Measurements from ENCODE around the gene TSPO. TPM values are rescaled to one million over a fixed set of nuclear protein-coding genes. Genes with fewer than 3 reads are reported as not detected.

TSPO gene
- polyA plus RNA-seq, 1 donor (not counting 4 experiments of a cell fraction or from before 2014, with no cell fraction given) = 139 TPM

DNA sequence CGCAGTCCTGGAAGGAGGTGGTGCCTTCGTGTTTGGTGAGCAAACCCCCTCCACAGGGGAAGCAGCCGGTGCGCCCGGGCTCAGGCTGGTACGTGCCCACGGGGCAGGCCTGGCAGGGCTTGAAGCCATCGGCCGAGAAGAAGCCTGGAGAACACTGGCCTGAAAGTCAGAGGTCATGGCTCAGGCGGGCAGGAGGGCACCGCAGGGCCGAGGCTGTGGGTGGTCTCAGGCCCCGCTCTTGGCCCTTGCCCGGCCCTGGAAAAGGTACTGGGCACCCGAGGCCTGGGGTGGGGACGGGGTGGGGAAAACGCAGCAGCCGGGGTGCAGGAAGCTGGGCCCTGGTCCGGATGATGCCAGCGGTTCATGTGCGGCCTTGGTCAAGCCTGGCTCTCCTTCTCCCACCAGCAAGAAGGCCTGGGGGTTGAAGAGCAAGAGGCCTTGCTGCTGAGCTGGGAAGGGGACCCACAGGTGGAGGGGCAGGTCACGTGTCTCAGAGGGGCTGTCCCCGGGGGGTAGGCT, 61.1 kb downstream of the TSPO start:
- DNase-seq (ENCODE audit: low read depth, low spot score) (no peak), FAIRE-seq (no peak)
- no peaks in the 10 kb centered on the region for H3K9me3 ChIP-seq (ENCODE audit: control insufficient read depth, low read depth, low read length)
- dilution Hi-C loops (cut with MboI; ENCODE audit: extremely low pct_ligation_motif_present, low sequenced_read_pairs) = no loop called here
- H3K36me3 ChIP-seq (ENCODE audit: control insufficient read depth in 2 of 2, extremely low read depth in 1 of 2, insufficient read depth in 2 of 2, low read length in 2 of 2) = no peaks in the 10 kb centered on the region
- H2AFZ ChIP-seq (ENCODE audit: control insufficient read depth, low read length) = no peak overlapping the region
- no peaks in the 10 kb centered on the region for H3K9me1 ChIP-seq (ENCODE audit: control insufficient read depth, extremely low read depth, insufficient read depth, low read length)
- no peaks in the 10 kb centered on the region for H3K79me2 ChIP-seq (ENCODE audit: control insufficient read depth, insufficient read depth, low read length)
- no peak for TF ChIP-seq EZH2 (IDR thresholded peaks at IDR 0.05; ENCODE audit: low read length)
- TF ChIP-seq, protein P1, sequence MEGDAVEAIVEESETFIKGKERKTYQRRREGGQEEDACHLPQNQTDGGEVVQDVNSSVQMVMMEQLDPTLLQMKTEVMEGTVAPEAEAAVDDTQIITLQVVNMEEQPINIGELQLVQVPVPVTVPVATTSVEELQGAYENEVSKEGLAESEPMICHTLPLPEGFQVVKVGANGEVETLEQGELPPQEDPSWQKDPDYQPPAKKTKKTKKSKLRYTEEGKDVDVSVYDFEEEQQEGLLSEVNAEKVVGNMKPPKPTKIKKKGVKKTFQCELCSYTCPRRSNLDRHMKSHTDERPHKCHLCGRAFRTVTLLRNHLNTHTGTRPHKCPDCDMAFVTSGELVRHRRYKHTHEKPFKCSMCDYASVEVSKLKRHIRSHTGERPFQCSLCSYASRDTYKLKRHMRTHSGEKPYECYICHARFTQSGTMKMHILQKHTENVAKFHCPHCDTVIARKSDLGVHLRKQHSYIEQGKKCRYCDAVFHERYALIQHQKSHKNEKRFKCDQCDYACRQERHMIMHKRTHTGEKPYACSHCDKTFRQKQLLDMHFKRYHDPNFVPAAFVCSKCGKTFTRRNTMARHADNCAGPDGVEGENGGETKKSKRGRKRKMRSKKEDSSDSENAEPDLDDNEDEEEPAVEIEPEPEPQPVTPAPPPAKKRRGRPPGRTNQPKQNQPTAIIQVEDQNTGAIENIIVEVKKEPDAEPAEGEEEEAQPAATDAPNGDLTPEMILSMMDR (optimal IDR thresholded peaks at IDR 0.05 in 1 of 3, IDR thresholded peaks at IDR 0.05 in 1 of 3, conservative IDR thresholded peaks at IDR 0.05 in 1 of 3; ENCODE audit: extremely low read depth in 1 of 3, insufficient read depth in 2 of 3, low read length in 3 of 3) = no peak
- no peaks in the 10 kb centered on the region for H4K20me1 ChIP-seq (ENCODE audit: control insufficient read depth, extremely low read depth, insufficient read depth, low read length)
- H3K4me1 ChIP-seq (ENCODE audit: control insufficient read depth, extremely low read depth, insufficient read depth, low read length) = no peaks in the 10 kb centered on the region
- no peak overlapping the region for H3K4me3 ChIP-seq (ENCODE audit: control insufficient read depth in 2 of 3, extremely low read depth in 1 of 3, insufficient read depth in 2 of 3, low read depth in 1 of 3, low read length in 3 of 3)
- H3K27ac ChIP-seq (ENCODE audit: control insufficient read depth, insufficient read depth, low read length) = no peak overlapping the region
- H3K27me3 ChIP-seq (ENCODE audit: control insufficient read depth, extremely low read depth, insufficient read depth, low read length) = peaks cover 11% of the 10 kb centered on the region
- no peak overlapping the region for H3K9ac ChIP-seq (ENCODE audit: control insufficient read depth, extremely low read depth, insufficient read depth, low read length)
- H3K4me2 ChIP-seq (ENCODE audit: control insufficient read depth, extremely low read depth, insufficient read depth, low read depth, low read length) = no peak overlapping the region

Other genes starting within 250 kb of the TSPO start
- 50.7 to 57.2 TPM (median 55.5 TPM) in 3 replicates for gene PACSIN2, start 136.4 kb upstream of the TSPO start, polyA plus RNA-seq
- 3.5 to 6.0 TPM (median 3.9 TPM) in 3 replicates for gene TTLL1, start 62.2 kb upstream of the TSPO start, polyA plus RNA-seq
- 2.9 to 4.6 TPM (median 4.4 TPM) in 3 replicates for gene BIK, start 40.8 kb upstream of the TSPO start, polyA plus RNA-seq
- gene MCAT, start 8.2 kb upstream of the TSPO start, polyA plus RNA-seq = 13.9 to 17.1 TPM (median 15.6 TPM) in 3 replicates
- gene TTLL12, start 35.6 kb downstream of the TSPO start, polyA plus RNA-seq = 22.1 to 30.4 TPM (median 28.0 TPM) in 3 replicates
- gene SCUBE1, start 191.8 kb downstream of the TSPO start, polyA plus RNA-seq = not detected in 3 replicates